Tibial artery (tissue), 4 donors: ENCODE results near the gene ABTB2.

Experiments
- DNase-seq, 2 donors: peaks; one replicate each; pipeline ENCODE4 v3.0.0-alpha.2; 2019
- H3K27ac ChIP-seq, 2 donors: fragments of 200-600 bp; sonication (generic) in 1 of 2; 1 replicate in 1 of 2; 2 replicates in 1 of 2; pipeline ENCODE4 v1.5.1; 2018 to 2019; ENCODE audit warnings: mild to moderate bottlenecking in 1 of 2
- H3K27me3 ChIP-seq, 2 donors: fragments of 200-600 bp; sonication (generic) in 1 of 2; one replicate each; pipeline versions ENCODE4 v1.5.1 to v1.6.0; 2016 to 2019
- H3K36me3 ChIP-seq, 3 donors: fragments of 200-600 bp; sonication (generic) in 2 of 3; one replicate each; pipeline ENCODE4 v1.5.1; 2016 to 2019; ENCODE audit warnings: mild to moderate bottlenecking in 2 of 3
- H3K4me1 ChIP-seq, 4 donors: fragments of 200-600 bp; sonication (generic) in 2 of 4; 1 replicate in 3 of 4; 2 replicates in 1 of 4; pipeline ENCODE4 v1.5.1; 2016 to 2019
- H3K4me3 ChIP-seq, 2 donors: fragments of 200-600 bp; sonication (generic) in 1 of 2; 1 replicate in 1 of 2; 2 replicates in 1 of 2; pipeline ENCODE4 v1.5.1; 2018 to 2019; ENCODE audit warnings: mild to moderate bottlenecking in 2 of 2
- H3K9me3 ChIP-seq, 3 donors: fragments of 200-600 bp; sonication (generic) in 1 of 3; one replicate each; pipeline ENCODE4 v1.5.1; 2016 to 2019
- intact Hi-C: fragments of 100-400 bp; cut with DNase I; formaldehyde crosslinking; loops from one replicate; pipeline ENCODE4 v1.15.0; 2023; ENCODE audit warnings: low total_unique reads
- TF ChIP-seq, protein P1 (sequence below), 2 experiments: fragments of 200-600 bp in 1 of 2; fragments of 450-650 bp in 1 of 2; IDR thresholded peaks; one replicate each; pipeline ENCODE4 v1.5.1; 2017 to 2019; ENCODE audit warnings: antibody characterized with exemption in 2 of 2, mild to moderate bottlenecking in 1 of 2, moderate library complexity in 1 of 2

ABTB2 gene

DNA sequence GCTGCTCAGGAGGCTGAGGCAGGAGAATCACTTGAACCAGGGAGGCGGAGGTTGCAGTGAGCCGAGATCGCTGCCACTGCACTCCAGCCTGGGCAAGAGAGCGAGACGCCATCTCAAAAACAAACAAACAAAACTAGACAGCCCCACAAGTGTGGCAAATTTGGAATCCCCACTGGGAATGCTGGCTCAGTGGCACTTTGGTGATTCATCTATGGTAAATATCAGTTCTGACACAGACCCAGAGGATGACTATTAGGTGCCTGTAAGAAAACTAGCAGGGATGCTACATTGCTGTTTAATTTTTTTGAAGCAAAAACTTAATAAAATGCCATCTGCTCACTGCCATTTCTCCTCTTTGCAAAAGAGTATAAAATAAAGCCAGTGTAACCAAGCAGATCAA lies 144.4 kb downstream of the ABTB2 start:
- H3K9me3 ChIP-seq = no peaks in the 10 kb centered on the region
- no peak overlapping the region for H3K27ac ChIP-seq
- H3K27me3 ChIP-seq = no peaks in the 10 kb centered on the region
- intact Hi-C loops = no loop called here
- H3K36me3 ChIP-seq = no peaks in the 10 kb centered on the region
- peaks cover 0 to 18% (median 0%) of the 10 kb centered on the region in 4 donors for H3K4me1 ChIP-seq
- TF ChIP-seq, protein P1, sequence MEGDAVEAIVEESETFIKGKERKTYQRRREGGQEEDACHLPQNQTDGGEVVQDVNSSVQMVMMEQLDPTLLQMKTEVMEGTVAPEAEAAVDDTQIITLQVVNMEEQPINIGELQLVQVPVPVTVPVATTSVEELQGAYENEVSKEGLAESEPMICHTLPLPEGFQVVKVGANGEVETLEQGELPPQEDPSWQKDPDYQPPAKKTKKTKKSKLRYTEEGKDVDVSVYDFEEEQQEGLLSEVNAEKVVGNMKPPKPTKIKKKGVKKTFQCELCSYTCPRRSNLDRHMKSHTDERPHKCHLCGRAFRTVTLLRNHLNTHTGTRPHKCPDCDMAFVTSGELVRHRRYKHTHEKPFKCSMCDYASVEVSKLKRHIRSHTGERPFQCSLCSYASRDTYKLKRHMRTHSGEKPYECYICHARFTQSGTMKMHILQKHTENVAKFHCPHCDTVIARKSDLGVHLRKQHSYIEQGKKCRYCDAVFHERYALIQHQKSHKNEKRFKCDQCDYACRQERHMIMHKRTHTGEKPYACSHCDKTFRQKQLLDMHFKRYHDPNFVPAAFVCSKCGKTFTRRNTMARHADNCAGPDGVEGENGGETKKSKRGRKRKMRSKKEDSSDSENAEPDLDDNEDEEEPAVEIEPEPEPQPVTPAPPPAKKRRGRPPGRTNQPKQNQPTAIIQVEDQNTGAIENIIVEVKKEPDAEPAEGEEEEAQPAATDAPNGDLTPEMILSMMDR (IDR thresholded peaks at IDR 0.05) = no peak
- DNase-seq = no peak
- H3K4me3 ChIP-seq = no peak overlapping the region

DNA sequence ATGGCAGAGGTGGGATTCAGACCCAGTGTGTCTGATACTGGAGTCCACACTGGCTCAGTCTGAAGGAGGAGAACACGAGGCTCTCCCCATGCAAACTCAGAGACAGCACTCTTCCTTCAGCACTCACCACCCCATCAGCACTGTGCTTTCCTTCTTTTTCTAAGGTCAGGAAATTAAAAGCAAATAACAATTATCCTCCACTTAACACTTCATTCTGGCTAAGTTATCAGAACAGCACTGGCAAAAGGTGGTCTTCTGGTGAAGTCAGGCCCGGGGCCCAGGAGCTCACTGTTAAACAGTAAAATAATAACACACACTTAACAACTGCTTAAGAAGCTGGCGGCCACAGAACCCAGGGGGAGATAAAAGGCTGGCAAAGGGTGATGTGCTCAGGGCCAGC lies 145.2 kb downstream of the ABTB2 start:
- intact Hi-C loops = no loop called here
- Histone ChIP-seq H3K27me3 (no peaks in the 10 kb centered on the region), H3K4me3 (no peak overlapping the region), H3K27ac (no peak overlapping the region), H3K36me3 (no peaks in the 10 kb centered on the region), H3K4me1 (peaks cover 0 to 18% (median 0%) of the 10 kb centered on the region in 4 donors), H3K9me3 (no peaks in the 10 kb centered on the region)
- no peak for DNase-seq
- TF ChIP-seq, protein P1 (IDR thresholded peaks at IDR 0.05) = no peak

DNA sequence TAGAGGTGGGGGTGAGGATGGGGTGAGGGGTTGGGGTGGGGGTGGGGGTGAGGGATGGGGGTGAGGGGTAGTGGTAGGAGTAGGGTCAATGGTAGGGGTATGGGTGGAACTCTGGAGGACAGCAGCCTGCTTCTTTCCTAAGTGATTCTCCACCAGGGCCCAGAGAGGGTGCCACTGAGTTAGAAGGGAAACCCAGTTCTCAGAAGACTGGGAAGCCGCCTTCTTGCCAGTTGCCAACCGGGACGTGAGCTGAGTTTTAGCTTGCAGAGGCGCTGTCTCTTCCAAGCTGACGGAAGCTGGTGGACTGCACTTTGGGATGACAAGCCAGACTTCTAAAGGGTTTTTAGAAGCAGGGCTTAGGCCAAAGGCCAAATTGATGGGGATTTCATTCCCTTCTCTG lies 148.0 kb downstream of the ABTB2 start:
- H3K27ac ChIP-seq = no peak overlapping the region
- TF ChIP-seq, protein P1 (IDR thresholded peaks at IDR 0.05) = no peak
- H3K4me3 ChIP-seq = no peak overlapping the region
- no peaks in the 10 kb centered on the region for H3K27me3 ChIP-seq
- H3K9me3 ChIP-seq = no peaks in the 10 kb centered on the region
- DNase-seq = no peak
- peaks cover 0 to 11% (median 0%) of the 10 kb centered on the region in 4 donors for H3K4me1 ChIP-seq
- H3K36me3 ChIP-seq = no peaks in the 10 kb centered on the region
- intact Hi-C loops = no loop called here

DNA sequence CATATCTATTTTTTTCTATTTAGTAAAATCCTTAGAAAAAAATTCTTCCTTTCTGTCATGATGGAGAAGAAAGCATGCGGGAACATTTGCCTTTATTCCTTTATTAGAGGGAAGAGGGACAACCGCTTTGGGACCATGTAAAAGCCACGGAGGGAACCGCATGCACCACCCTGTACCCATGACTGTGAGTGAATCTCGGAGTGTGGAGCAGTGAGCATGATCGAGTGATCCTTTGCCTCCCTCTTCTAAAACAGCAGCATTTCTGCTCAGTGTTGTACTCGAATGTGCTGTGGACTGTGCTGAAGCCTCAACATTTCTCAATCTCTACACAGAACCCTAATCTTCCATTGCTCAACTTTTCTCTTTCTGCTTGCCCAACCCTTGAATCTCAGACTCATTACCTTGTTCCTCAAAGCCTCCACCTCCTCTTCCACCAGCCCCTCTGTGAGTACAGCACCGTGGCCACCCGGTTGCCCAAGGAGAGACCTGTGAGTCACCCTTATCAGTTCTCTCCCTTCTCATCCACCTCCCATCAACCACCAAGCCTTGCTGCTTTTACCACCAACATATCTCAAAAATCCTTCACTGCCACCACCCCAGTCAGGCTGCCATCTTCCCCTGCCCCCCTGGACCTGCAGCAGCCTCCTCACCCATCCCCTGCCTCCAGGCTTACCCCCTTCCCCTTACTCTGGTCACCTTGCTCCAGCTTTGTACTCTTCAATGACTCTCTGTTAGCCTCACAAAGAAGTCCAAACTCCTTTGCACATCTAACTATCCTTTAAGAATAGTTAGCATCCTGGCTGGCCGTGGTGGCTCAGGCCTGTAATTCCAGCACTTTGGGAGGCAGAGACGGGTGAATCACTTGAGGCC lies 149.3 kb downstream of the ABTB2 start:
- no peak for DNase-seq
- Histone ChIP-seq H3K9me3 (no peaks in the 10 kb centered on the region), H3K4me3 (no peak overlapping the region), H3K4me1 (peaks cover 0 to 3% (median 0%) of the 10 kb centered on the region in 4 donors), H3K27ac (no peak overlapping the region), H3K27me3 (no peaks in the 10 kb centered on the region), H3K36me3 (peaks cover 0 to 9% (median 0%) of the 10 kb centered on the region in 3 donors)
- TF ChIP-seq, protein P1 (IDR thresholded peaks at IDR 0.05) = no peak
- intact Hi-C loops = no loop called here

DNA sequence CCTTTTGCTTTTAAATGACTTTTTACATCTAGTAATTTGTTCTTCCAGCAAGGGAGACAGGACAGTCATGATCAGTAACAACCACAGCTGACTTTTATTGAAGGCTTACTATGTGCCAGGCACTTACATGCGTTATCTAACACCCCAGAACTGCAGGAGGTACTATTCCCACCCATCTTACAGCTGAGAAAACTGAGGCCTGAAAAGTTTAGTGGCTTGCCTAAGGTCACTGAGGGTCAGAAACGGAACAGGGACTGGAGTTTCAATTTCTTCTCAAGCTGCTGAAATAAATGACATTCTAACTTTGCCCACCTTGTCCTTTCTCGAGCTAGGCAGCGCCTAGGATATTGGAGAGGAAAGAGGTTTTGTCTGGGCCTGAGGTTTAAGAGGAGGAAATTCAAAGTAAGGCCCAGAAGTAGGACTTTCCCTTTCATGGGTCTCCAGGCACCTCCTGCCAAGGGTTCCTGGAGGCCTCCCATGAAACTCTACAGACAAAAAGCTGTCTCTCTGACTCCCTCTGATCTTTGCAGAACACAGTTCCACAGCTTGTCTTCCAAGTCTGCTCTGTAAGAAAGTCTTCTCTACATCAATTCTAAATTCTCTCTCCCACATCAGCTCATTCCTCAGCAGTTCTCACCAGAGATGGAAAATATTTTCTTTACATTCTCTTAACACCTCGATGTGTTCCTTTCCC lies 150.2 kb downstream of the ABTB2 start:
- Histone ChIP-seq H3K9me3 (no peaks in the 10 kb centered on the region), H3K27me3 (no peaks in the 10 kb centered on the region), H3K4me3 (no peak overlapping the region), H3K27ac (no peak overlapping the region), H3K36me3 (peaks cover 0 to 17% (median 3%) of the 10 kb centered on the region in 3 donors), H3K4me1 (no peaks in the 10 kb centered on the region)
- DNase-seq = no peak
- intact Hi-C loops = no loop called here
- TF ChIP-seq, protein P1 (IDR thresholded peaks at IDR 0.05) = no peak
